NCI-H510A (cell line): ENCODE results near the gene GPRASP3.

Experiments used
- DNase-seq: peaks from one replicate; lab custom pipeline; 2025; lab: John Stamatoyannopoulos, UW

GPRASP3 gene

DNA sequence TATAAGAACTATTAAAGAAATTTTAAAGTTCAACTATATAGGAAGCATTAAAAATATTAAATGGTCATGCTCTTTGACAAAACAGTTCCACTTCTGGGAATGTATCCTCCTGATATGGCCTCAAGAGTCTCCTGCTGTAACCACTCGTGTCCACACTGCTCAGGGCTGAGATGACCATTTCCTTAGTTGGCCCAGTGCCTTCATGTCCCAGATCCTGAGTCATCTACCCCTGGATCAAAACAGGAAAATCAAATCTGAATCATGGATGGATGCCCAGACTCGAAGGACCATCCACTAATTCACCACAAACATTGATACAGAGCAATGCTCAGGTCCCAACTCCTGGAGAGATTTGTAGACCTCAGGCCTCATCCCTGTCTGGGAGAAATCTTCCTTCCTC lies 44.7 kb downstream of the GPRASP3 start:
- DNase-seq: no peak

DNA sequence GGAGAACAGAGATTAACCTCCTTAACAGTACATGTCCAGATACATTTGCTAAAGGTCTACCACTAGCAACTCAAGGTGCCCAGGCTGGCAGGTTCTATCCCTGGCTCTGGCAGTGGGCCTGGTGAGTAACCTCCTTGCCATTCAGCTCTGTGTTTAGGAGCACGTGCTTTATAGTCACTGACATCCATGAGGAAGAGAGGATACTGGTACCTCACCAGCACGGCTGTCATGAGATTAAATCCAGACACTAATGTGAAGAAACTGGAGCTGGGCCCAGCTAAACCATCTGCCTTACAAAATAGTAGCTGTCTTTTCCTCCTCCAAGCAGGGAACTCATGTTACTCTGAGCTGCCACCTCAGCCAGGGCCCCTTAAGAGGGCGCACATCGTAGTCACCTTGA lies 45.3 kb downstream of the GPRASP3 start:
- DNase-seq: no peak

DNA sequence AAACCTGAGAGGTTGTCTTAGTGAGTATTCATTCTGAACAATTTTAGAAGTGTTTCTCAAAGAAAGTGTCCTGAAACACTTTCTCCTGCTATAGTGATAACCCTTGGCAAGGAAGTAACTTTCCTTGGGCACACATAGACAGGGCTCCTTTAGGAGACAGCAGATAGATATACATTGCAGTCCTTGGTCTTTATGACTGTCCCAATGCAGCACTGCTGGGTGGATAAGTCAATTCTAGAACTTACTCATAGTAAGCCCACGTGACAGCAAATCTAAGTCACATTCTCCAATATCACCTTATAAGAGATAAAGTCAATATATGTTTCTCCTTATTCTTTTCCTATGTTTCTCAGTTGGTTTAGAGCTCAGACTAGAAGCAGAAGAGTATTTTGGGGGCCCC lies 46.7 kb downstream of the GPRASP3 start:
- no peak for DNase-seq

DNA sequence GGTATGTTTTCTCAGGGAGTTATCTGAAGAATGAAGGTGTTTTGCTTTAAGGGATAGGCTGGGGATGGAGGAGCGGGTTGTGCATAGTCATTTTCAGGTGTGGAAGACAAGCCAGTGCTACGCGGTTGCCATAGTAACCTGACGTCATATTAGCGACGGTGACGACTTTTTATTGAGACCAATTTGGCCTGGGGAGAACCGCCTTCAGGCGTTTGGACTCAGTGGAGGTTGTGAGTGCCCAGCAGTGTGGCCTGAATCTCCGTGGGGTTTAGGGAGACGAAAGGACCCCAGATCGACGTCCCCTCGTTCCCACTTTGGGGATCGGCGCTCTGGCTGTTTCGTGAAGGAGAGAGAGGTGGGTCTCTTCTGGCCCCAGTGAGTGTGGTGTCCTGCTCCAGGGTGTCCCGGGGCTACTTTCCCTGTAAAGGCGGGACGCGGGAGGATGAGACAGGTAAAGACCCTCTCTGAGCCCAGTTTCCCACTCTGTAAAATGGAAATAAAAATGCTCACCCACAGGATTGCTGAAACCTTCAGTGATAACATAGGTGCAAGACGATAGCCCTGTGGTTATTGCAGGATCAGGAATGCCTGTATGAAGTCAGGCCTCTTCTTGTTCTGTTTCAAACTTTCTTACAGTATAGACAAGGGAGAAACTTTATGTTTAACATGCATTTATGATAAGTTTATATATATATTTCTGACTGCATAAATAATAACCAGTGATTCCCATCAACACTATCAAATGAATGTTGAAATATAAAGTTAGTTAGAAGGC lies 48.6 kb downstream of the GPRASP3 start:
- DNase-seq: peak; percentile 33
